Colonic mucosa (tissue), 4 donors: Measurements from ENCODE around the gene DENND1A. TPM values are rescaled to one million over a fixed set of nuclear protein-coding genes. Genes with fewer than 3 reads are reported as not detected.

Source experiments
- DNase-seq: peaks from one replicate; pipeline ENCODE4 v3.0.0-alpha.2; 2020
- H3K27ac ChIP-seq: fragments of 200-600 bp; one replicate; pipeline ENCODE4 v1.8.0; 2021
- H3K27me3 ChIP-seq: fragments of 200-600 bp; one replicate; pipeline ENCODE4 v1.8.0; 2021
- H3K36me3 ChIP-seq: fragments of 200-600 bp; one replicate; pipeline ENCODE4 v1.8.0; 2021
- H3K4me1 ChIP-seq: fragments of 200-600 bp; one replicate; pipeline ENCODE4 v1.8.0; 2021; ENCODE audit warnings: mild to moderate bottlenecking
- H3K4me3 ChIP-seq: fragments of 200-600 bp; one replicate; pipeline ENCODE4 v1.8.0; 2021
- H3K9ac ChIP-seq, 2 donors: one replicate each; pipeline ENCODE4 v1.7.0; 2013; ENCODE audit warnings: control low read depth in 2 of 2, low read depth in 2 of 2, low read length in 2 of 2
- H3K9me3 ChIP-seq: fragments of 200-600 bp; one replicate; pipeline ENCODE4 v1.8.0; 2021
- CTCF ChIP-seq: fragments of 200-600 bp; IDR thresholded peaks from one replicate; pipeline ENCODE4 v1.8.0; 2022; ENCODE audit warnings: antibody characterized with exemption, mild to moderate bottlenecking
- intact Hi-C: fragments of 100-400 bp; cut with DNase I; formaldehyde crosslinking; loops from one replicate; pipeline ENCODE4 v1.14.1; 2022
- total RNA-seq, 2 donors: library from RNA; stranded (reverse); fragmentation: NEBNext Ultra II Directional in 1 of 2; extraction: Animal tissue kit (Norgen Biotek cat#: 25700) in 1 of 2; gene quantifications; one replicate each; pipeline ENCODE4 v1.2.1, GENCODE V29; 2021
- donor health status: healthy.
- donor health status: DM: no; HTN: no; CAD: no.
- donor health status: DM: no; HTN: no; CAD: no.

DENND1A gene
- total RNA-seq, 2 donors from 2014 or later = 34.3 to 39.9 TPM

- H3K27me3 ChIP-seq = no peaks in the 10 kb centered on the region
- no peaks in the 10 kb centered on the region for H3K9me3 ChIP-seq
- no peak for TF ChIP-seq CTCF
- peak; percentile 95 for DNase-seq
- H3K36me3 ChIP-seq = no peaks in the 10 kb centered on the region
- intact Hi-C loops = no loop called here
- H3K27ac ChIP-seq = peak overlapping the region; percentile 36
- H3K9ac ChIP-seq = peak overlapping the region in 1 of 2 donors; percentile 43
- H3K4me1 ChIP-seq = peaks cover 10% of the 10 kb centered on the region
- no peak overlapping the region for H3K4me3 ChIP-seq
Observed at GRCh38 chr9:123360161-123361085, 569.5 kb downstream of the DENND1A start.

- Histone ChIP-seq H3K9ac (no peak overlapping the region), H3K36me3 (no peaks in the 10 kb centered on the region), H3K27ac (no peak overlapping the region), H3K9me3 (no peaks in the 10 kb centered on the region), H3K4me1 (peaks cover 10% of the 10 kb centered on the region), H3K27me3 (no peaks in the 10 kb centered on the region), H3K4me3 (no peak overlapping the region)
- intact Hi-C loops = no loop called here
- no peak for TF ChIP-seq CTCF
- peak; percentile 48 for DNase-seq
Observed at GRCh38 chr9:123359546-123359945, 570.4 kb downstream of the DENND1A start.

GRCh38 chr9:123359106-123359505, 570.8 kb downstream of the DENND1A start:
- no peak overlapping the region for H3K27ac ChIP-seq
- DNase-seq = no peak
- H3K36me3 ChIP-seq = no peaks in the 10 kb centered on the region
- H3K9ac ChIP-seq = no peak overlapping the region
- H3K9me3 ChIP-seq = no peaks in the 10 kb centered on the region
- no peak overlapping the region for H3K4me3 ChIP-seq
- no peaks in the 10 kb centered on the region for H3K27me3 ChIP-seq
- H3K4me1 ChIP-seq = peaks cover 10% of the 10 kb centered on the region
- TF ChIP-seq CTCF = no peak
- intact Hi-C loops = no loop called here

- intact Hi-C loops = no loop called here
- Histone ChIP-seq H3K27me3 (no peaks in the 10 kb centered on the region), H3K9ac (no peak overlapping the region), H3K36me3 (no peaks in the 10 kb centered on the region), H3K9me3 (no peaks in the 10 kb centered on the region), H3K4me3 (no peak overlapping the region), H3K27ac (no peak overlapping the region), H3K4me1 (peaks cover 10% of the 10 kb centered on the region)
- no peak for TF ChIP-seq CTCF
- DNase-seq = no peak
Observed at GRCh38 chr9:123358181-123358905, 571.6 kb downstream of the DENND1A start.

- peaks cover 10% of the 10 kb centered on the region for H3K4me1 ChIP-seq
- H3K27ac ChIP-seq = no peak overlapping the region
- no peak for TF ChIP-seq CTCF
- H3K4me3 ChIP-seq = no peak overlapping the region
- intact Hi-C loops = no loop called here
- H3K27me3 ChIP-seq = no peaks in the 10 kb centered on the region
- no peaks in the 10 kb centered on the region for H3K9me3 ChIP-seq
- H3K36me3 ChIP-seq = no peaks in the 10 kb centered on the region
- no peak for DNase-seq
- H3K9ac ChIP-seq = no peak overlapping the region
Observed at GRCh38 chr9:123357743-123358059, 572.2 kb downstream of the DENND1A start.
